ENCODE data around the gene MT2A. TPM values are rescaled to one million over a fixed set of nuclear protein-coding genes. Genes with fewer than 3 reads are reported as not detected.

Gene MT2A
- total and polyA plus RNA-seq, 10 of the 15 experiments (the other 5 are each of a cell fraction or from before 2014, with no cell fraction given): 7.3 to 271 (median 53.5) TPM

GRCh38 chr16:56649271-56649670 is 40.9 kb downstream of the MT2A start:
- no peak for DNase-seq (ENCODE audit: low read depth, low spot score)
- H3K27ac ChIP-seq (ENCODE audit: control insufficient read depth, insufficient read depth): no peak overlapping the region
- H3K79me2 ChIP-seq (ENCODE audit: control insufficient read depth, insufficient read depth, low read length): no peaks in the 10 kb centered on the region
- H3K4me3 ChIP-seq: no peak overlapping the region
- 51% methylated on average over 2 of the region's 2 CpGs for WGBS (ENCODE audit: insufficient coverage, insufficient replicate concordance, low lambda C conversion rate, missing lambda C conversion rate)
- no peaks in the 10 kb centered on the region for H3K36me3 ChIP-seq (ENCODE audit: control insufficient read depth in 2 of 2, insufficient read depth in 2 of 2, low read length in 1 of 2)
- peaks cover 8 to 17% of the 10 kb centered on the region in 2 experiments for H3K27me3 ChIP-seq (replicated peaks in 1 of 2; ENCODE audit: control insufficient read depth in 2 of 2, insufficient read depth in 2 of 2, low read length in 1 of 2)
- ChIA-PET RAD21 (ENCODE audit: unreplicated experiment) (no interaction called here), SMC1A (ENCODE audit: uncharacterized antibody, unreplicated experiment) (interaction anchor here (1.0 kb wide), 1 partner anchor 11 kb away, joined by 3 read pairs; no protein-coding TSS in a partner anchor), POLR2A (interaction anchor here (0.6 kb wide), 1 partner anchor 24 kb away, joined by 3 read pairs; the partner anchor contains the start of gene MT1E), CTCF (no interaction called here)
- in situ Hi-C loops (cut with MboI) (no loop called here), intact Hi-C loops (cut with micrococcal nuclease; ENCODE audit: unreplicated experiment) (no loop called here)
- no peak overlapping the region for H3K4me2 ChIP-seq (ENCODE audit: control insufficient read depth, insufficient read depth)
- no peaks in the 10 kb centered on the region for H3K4me1 ChIP-seq (ENCODE audit: control insufficient read depth, insufficient read depth, low read length)
- TF ChIP-seq EED (IDR thresholded peaks at IDR 0.05; ENCODE audit: low read depth): no peak
- no peak for TF ChIP-seq ZNF622 (IDR thresholded peaks at IDR 0.05)
- no peak for TF ChIP-seq RB1 (IDR thresholded peaks at IDR 0.05; ENCODE audit: borderline replicate concordance)
- no peak for TF ChIP-seq SIN3A (IDR thresholded peaks at IDR 0.05; ENCODE audit: low read depth, low read length)
- TF ChIP-seq RAD21 (IDR thresholded peaks at IDR 0.05; ENCODE audit: insufficient read depth, low read depth, low read length): no peak
- TF ChIP-seq RCOR1 (conservative IDR thresholded peaks at IDR 0.05; ENCODE audit: low read depth, low read length): no peak
- no peak for TF ChIP-seq CTCF (IDR thresholded peaks at IDR 0.05 in 2 of 3, conservative IDR thresholded peaks at IDR 0.05 in 1 of 3; ENCODE audit: control insufficient read depth in 2 of 3, extremely low read depth in 1 of 3, insufficient read depth in 1 of 3, low read depth in 3 of 3, low read length in 3 of 3)
- no peak for ATAC-seq
- no TSS peak for BruUV-seq (replicated peaks)
- no peak for FAIRE-seq
- H2AFZ ChIP-seq (ENCODE audit: control insufficient read depth, low read depth, low read length): no peak overlapping the region
- H3K9me3 ChIP-seq (replicated peaks; ENCODE audit: control insufficient read depth, insufficient read depth, low read length): no peaks in the 10 kb centered on the region
- no peak overlapping the region for H3K9ac ChIP-seq (ENCODE audit: control insufficient read depth, insufficient read depth, low read length)
- no peaks in the 10 kb centered on the region for H4K20me1 ChIP-seq (ENCODE audit: control insufficient read depth, insufficient read depth)

Data from GM12878 (cell line).